ENCODE results near the gene MAPK8IP3.

- TF ChIP-seq CTCF (IDR thresholded peaks at IDR 0.05) = no peak
- TF ChIP-seq POLR2A (IDR thresholded peaks at IDR 0.05) = no peak
- no peak for TF ChIP-seq POLR2AphosphoS5 (IDR thresholded peaks at IDR 0.05)
Observed at GRCh38 chr16:1752853-1753252, 46.9 kb downstream of the MAPK8IP3 start.
